ENCODE data around the gene SPTBN4.
"Not testable (repeated sequence)": the region's sequence is repeated elsewhere in the genome, so short reads cannot be mapped to it uniquely, and the experiment has no call there.

Gene SPTBN4

GRCh38 chr19:40466985-40467734, at the start of gene SPTBN4:
Gene SPTBN4, plus strand, starts transcription at chr19:40467001. Its CDS starts 5,621 bp downstream, at chr19:40472622.
- DNase-seq (ENCODE audit: low spot score): no peak

GRCh38 chr19:40417643-40417981, 49.2 kb upstream of the SPTBN4 start:
- no peak for DNase-seq (ENCODE audit: low spot score)

DNA sequence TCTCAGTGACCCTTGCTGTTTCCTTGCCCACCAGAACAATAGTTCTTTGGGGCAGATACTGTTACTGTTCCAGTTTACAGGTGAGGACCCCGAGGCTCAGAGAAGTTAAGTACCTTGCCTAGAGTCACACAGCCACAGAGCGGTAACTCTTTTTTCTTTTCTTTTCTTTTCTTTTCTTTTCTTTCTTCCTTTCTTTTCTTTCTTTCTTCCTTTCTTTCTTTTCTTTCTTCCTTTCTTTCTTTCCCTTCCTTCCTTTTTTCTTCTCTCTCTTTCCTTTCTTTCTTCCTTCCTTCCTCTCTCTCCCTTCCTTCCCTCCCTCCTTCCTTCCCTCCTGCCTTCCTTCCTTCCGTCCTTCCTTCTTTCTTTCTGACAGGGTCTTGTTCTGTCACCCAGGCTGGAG, 48.8 kb upstream of the SPTBN4 start:
- DNase-seq (ENCODE audit: low spot score): no peak

GRCh38 chr19:40419066-40419612, 47.7 kb upstream of the SPTBN4 start:
- DNase-seq (ENCODE audit: low spot score): no peak

- no peak for DNase-seq (ENCODE audit: low spot score)
Measured at GRCh38 chr19:40419780-40420179, 47.0 kb upstream of the SPTBN4 start.

GRCh38 chr19:40420451-40420765, 46.4 kb upstream of the SPTBN4 start:
- DNase-seq (ENCODE audit: low spot score): no peak

DNA sequence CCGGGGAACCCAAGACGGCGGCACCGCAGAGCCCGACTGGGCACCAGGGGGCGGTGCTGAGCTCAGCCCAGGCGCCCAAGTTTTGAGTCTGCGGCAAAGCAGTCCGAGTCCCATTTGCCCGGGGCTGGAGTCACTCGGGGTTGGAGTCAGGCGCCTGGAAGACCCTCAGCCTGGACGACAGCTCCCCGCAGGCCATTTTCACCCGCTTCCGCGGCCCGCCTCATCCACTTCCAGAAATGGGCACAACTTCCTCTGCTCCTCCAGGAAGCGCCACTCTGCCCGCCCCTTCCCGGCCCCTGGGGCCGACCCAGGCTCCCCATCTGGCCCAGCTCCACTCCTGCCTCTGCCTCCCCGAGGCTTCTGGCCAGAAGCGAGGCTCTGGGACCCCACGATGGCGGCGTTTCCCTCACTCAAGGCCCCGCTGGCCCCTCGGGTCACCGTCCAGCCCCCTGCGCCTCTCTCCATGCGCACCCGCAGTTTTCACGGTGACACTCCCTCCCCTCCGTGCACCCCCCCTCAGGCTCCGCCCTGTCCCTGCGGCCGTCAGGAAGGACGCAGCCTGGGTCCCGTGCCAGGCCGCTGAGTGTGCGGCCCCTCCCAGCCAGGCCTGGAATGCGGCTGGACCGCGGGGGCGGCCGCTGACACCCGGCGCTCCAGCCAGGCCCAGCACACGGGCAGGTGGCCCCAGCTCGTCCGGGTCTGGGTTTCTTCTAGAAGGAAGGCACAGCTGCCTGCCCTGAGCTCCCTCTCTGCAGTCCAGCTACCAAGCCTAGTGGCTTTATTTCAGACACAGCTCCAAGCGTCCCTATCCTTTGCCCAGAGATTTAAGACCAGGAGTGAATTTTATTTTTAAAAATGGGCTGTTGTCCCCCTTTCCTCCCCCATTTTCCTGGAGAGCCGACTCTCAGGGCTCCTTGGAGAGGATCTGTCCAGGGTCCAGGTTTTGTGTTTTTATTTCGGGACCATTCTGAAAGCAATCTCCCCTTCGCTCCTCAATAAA, 45.7 kb upstream of the SPTBN4 start:
- peak; percentile 96 for DNase-seq (ENCODE audit: low spot score)

DNA sequence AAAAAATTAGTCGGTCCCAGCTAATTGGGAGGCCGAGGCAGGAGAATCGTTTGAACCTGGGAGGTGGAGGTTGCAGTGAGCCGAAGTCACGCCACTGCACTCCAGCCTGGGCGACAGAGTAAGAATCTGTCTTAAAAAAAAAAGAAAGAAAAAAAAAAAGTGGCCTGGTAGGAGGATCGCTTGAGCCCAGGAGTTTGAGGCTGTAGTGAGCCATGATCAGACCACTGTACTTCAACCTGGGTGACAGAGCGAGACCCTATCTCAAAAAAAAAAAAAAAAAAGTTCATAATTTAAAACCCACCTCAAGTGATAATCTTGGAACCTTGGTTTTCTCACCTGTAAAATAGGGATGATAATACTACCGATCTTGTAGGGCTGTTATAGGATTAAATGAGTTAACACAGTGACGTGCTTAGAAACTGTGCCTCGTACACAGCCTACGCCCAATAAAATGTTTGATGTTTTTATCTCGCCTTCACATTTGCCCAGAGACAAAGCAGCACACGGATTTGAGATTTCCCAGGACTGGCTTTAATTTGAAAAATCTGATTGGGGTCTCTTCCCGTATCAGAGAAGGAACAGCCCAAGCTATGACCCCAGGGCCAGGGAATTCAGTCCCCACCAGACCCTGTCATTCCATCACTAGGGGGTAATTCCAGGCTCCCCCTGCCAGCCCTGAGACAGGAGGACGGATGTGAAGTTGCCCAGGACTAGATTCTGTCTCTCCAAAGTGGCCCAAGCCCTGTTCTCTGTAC, 44.6 kb upstream of the SPTBN4 start:
- no peak for DNase-seq (ENCODE audit: low spot score)

DNA sequence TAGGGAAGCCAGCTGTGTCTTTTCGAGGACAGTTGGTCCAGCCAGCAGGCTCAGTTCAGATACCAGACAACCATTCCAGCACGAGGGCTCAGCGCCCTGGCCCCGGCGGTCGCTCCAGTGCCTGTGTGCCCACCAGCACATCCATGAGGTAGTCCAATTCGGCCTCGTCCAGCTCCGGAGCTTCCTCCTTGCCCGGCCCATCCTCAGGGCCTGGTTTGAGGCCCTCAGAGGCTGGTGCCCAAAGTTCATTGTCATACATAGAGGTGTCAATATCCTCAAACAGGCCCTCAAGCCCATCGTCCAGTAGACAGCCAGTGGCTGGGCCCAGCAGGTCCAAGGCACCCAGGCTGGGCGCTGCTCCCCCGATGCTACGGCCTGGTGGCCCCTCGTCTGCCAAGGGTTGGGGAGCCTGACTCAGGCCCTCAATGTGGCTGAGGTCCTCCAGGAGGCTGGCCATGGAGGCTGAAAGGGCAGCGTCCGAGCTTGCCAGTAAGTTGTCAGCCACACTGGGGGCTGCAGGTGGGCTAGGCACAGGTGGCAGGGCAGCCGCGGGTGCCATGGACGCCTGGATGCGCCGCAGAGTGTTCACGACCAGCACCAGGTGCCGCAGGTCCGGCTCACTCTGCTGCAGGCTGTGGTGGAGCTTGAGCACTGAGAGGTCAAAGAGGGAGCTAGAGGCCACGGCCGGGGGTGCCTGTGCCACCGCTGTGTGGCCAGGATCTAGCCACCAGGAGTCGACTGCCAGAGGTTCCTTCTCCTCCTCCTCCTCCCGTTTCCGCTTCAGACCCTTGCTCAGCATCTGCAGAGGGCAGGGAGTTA, 43.8 kb upstream of the SPTBN4 start:
- DNase-seq (ENCODE audit: low spot score): no peak

GRCh38 chr19:40423938-40424337, 42.9 kb upstream of the SPTBN4 start:
- DNase-seq (ENCODE audit: low spot score): no peak

- no peak for DNase-seq (ENCODE audit: low spot score)
Measured at GRCh38 chr19:40424637-40425449, 42.0 kb upstream of the SPTBN4 start.

GRCh38 chr19:40425450-40426287, 41.1 kb upstream of the SPTBN4 start, which contains the start of gene SERTAD1:
Gene SERTAD1, minus strand, starts transcription at chr19:40425992. Its CDS starts 2,446 bp downstream, at chr19:40423546.
- DNase-seq (ENCODE audit: low spot score): peak; percentile 97

- not testable (repeated sequence) for DNase-seq (ENCODE audit: low spot score)
Measured at GRCh38 chr19:40428197-40428596, 38.6 kb upstream of the SPTBN4 start.

GRCh38 chr19:40430242-40430641, 36.6 kb upstream of the SPTBN4 start:
- DNase-seq (ENCODE audit: low spot score): not testable (repeated sequence)

GRCh38 chr19:40431698-40432097, 35.1 kb upstream of the SPTBN4 start:
- DNase-seq (ENCODE audit: low spot score): no peak

GRCh38 chr19:40432760-40433159, 34.0 kb upstream of the SPTBN4 start:
- DNase-seq (ENCODE audit: low spot score): not testable (repeated sequence)

GRCh38 chr19:40433391-40434216, 33.2 kb upstream of the SPTBN4 start:
- peak; percentile 83 for DNase-seq (ENCODE audit: low spot score)

DNA sequence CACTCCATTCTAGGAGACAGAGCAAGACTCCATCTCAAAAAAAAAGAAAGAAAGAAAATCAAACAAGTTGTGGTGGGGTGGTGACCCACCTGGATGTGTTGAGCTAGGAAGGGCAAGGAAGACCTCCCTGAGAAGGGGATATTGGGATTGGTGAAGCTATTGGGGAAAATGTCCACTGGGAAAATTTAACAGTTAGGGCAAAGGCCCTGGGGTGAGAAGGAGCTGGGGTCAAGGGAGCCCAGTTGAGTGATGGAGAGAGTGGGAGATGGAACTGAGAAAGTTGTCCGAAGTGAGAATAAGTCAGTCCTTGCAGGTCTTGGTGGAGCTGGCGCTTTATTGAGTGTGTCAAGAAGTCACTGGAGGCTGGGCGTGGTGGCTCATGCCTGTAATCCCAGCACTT, 28.5 kb upstream of the SPTBN4 start:
- no peak for DNase-seq (ENCODE audit: low spot score)
